ENCODE results near the gene CANT1. TPM values are rescaled to one million over a fixed set of nuclear protein-coding genes. Genes with fewer than 3 reads are reported as not detected.
"Not testable (repeated sequence)": the region's sequence is repeated elsewhere in the genome, so short reads cannot be mapped to it uniquely, and the experiment has no call there.

CANT1 gene
- polyA plus RNA-seq, 3 donors, result 39.7 to 52.9 (median 46.1) TPM

DNA sequence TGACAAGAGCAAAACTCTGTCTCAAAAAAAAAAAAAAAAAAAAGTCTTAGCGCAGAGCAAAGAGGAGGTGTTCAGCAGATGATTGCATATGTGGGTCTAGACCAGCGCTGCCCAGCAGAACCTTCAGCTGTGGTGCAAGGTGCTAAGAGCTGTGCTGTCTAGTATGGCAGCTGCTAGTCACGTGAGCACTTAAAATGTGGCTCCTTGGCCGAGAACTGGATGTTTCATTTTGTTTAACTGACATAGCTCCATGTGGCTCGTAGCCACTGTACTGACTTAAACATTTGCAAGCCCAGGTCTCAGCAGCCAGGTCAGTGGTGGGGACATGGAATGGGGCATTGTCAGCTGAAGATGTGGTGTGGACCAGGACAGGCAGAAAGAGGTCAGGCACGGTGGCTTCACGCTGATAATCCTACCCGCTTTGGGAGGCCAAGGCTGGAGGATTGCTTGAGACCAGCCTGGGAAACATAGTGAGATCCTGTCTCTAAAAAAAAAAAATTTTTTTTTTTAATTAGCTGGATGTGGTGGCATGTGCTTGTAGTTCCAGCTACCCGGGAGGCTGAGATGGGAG lies 23.6 kb upstream of the CANT1 start:
- no peak for DNase-seq (ENCODE audit: extremely low read depth in 1 of 11, low read depth in 9 of 11, low spot score in 4 of 11)

DNA sequence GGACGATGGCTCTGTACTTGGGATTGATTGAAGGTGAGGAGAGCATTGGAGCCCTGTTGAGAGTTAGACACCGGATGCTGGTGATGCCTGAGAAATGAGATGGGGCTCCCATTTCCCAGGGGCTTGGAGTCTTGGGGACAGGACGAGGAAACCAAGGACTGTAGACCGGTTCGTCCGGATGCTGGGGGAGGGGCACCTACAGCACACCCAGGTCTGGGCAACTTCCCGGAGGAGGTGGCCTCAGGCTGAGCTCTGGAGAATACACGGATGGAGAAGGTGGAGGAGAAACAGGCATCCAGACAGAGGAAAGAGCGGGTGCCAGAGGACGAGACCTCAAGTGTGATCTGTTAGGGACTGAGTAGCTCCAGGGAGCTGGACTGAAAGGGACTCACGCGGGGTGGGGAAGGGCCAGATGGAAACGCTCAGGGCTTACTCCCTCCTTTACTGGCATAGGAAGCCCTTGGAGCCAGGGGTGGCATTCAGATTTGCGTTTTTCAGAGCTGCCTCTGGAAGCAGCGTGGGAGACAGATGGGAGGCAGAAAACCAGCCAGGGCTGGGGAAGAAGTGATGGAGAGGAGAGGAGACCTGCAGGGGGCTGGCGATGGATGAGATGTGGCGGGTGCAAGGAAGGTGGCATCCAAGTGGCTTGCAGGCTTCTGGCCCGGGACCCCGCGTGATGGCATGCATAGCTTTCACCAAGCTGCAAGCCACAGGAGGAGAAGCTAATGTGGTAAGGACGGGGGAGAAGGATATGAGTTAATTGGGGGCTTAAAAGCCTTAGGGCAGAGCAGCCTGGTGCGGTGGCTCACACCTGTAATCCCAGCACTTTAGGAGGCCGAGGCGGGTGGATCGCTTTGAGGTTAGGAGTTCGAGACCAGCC lies 22.7 kb upstream of the CANT1 start:
- no peak for DNase-seq (ENCODE audit: extremely low read depth in 1 of 11, low read depth in 9 of 11, low spot score in 4 of 11)

DNA sequence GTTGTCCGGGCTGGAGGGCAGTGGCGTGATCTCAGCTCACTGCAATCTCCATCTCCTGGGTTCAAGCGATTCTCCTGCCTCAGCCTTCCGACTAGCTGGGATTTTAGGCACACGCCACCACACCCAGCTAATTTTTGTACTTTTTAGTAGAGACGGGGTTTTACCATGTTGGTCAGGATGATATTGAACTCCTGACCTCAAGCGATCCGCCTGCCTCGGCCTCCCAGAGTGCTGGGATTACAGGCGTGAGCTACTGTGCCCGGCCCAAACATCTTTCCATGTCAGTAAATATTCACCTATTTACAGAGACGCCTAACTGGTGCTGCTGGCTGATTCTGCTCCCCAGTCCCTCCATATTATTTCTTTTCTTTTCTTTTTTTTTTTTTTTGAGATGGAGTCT lies 21.1 kb upstream of the CANT1 start:
- not testable (repeated sequence) for DNase-seq (ENCODE audit: extremely low read depth in 1 of 11, low read depth in 9 of 11, low spot score in 4 of 11)

DNA sequence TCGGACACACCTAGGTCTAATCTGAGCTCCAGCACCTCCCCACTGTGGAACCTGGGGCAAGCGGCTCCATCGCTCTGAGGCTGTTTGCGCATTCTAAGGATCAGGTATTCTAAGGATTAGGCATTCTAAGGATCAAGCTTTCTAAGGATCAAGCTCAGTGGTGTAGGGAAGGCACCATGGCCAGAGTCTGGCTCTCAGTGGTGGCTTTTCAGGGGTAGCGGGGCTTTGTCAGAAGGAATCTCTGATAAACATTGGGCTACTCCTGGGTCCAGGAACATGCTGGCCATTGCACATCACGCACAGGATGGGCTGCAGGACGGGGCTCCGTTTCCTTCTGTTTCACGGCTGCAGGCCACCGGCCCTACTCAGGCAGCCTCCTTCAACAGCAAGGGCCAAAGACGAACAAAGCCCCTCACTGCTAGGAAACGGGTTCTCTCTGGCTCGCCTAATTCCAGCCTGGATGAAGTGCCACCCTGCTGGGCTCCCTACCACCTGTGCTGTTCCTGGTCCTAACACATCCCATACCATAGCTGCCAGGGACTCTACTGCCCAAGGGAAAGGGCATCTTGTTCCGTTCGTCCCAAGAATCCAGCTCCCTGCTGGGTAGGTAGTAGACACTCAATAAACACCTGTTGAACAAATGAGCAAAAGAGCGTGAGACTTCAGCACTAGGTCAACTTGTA lies 19.9 kb upstream of the CANT1 start:
- no peak for DNase-seq (ENCODE audit: extremely low read depth in 1 of 11, low read depth in 9 of 11, low spot score in 4 of 11)

DNA sequence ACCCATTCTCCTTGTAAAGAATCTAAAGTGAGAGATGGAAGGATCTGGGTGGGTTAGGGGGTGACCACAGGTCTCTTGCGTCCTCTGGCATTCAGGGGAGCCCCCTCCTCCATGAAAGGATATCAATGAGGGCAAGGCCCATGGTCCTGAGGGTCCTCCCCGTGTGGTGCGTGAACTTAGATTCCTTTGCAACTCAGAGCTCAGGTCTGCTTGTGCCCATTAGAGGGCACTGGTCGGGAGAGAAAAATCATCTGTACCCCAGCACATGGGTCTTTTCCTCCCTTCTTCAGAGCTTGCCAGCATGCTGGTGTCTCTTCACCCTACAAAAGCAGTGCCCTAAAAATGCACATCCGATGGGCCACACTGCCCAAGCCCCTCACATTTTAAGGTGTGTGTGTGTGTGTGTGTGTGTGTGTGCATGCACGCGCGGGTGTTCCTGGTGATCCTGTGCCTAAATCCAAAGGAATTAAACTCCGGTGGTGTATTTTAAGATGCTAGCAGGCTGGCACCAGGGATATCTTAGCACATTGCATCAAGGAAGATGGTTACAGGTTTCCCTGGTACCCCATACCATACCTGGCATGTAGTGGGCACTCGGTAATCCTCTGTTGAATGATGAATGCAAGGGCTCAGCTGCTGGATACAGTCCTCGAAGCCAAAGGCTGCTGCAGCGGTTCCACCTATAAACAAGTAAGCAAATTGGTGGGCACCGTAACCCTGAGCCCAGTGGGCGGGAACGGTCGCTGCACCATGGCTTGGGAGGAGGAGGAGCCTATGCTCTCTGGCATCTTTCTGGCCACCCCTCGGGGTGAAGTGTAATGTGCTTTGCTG lies 19.1 kb upstream of the CANT1 start:
- no peak for DNase-seq (ENCODE audit: extremely low read depth in 1 of 11, low read depth in 9 of 11, low spot score in 4 of 11)

DNA sequence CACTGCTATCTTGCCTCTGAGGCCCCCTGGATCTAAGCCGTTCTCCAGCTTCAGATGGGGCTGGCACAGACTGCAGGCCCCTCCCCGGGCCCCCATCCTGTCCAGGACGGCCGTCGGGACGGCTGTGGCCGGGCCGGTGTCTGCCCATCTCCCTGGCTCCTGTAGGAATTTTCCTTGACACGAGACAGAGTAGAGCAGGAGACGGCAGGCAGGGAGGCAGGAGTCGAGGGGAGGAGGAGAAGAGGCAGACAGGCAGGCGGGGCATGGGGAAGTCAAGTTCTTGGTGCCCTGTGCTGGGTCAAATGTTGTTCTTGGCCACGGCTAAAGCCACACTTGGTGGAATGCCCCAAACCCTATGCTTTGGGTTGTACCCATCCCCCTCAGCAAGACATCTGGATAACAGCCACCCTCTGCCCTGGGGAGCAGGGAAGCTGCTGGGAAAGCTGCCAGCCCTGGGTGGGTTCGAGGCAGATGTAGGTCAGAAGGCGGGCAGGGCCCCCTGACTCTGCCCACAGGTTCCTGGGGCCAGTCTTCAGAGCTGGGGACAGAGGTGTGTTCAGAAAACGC lies 18.4 kb upstream of the CANT1 start:
- DNase-seq (ENCODE audit: extremely low read depth in 1 of 11, low read depth in 9 of 11, low spot score in 4 of 11), result no peak

DNA sequence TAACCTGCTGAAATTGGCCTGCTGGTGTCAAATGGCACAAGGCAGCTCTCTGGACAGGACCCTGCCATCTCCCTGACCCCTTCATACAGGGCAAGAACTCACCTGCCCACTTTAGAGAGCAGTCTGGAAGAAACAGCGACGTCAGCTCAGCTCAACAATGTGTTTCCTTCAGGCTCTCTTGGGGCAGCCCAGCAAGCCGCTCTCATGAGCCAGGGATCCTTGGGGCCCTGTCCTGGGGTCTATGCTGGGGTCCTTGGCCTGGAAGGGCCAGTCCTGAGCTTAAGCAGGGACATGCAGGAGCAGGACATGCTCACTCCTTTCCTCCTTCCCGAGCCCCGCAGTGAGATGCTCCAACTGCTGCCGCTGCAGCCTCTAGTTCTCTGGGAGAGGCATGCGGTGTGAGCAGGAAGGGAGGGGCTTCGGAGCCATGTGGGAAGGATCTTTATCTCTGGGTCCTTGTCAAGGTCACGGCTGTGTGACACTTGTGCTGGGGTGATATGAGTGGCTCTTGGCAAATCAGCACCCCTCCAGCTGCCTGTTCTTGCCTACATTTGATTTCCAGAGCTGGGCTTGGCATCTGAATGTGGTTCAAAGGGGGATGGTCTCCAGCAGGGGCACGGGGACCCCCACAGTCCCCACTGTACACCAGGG lies 17.8 kb upstream of the CANT1 start:
- no peak for DNase-seq (ENCODE audit: extremely low read depth in 1 of 11, low read depth in 9 of 11, low spot score in 4 of 11)

DNA sequence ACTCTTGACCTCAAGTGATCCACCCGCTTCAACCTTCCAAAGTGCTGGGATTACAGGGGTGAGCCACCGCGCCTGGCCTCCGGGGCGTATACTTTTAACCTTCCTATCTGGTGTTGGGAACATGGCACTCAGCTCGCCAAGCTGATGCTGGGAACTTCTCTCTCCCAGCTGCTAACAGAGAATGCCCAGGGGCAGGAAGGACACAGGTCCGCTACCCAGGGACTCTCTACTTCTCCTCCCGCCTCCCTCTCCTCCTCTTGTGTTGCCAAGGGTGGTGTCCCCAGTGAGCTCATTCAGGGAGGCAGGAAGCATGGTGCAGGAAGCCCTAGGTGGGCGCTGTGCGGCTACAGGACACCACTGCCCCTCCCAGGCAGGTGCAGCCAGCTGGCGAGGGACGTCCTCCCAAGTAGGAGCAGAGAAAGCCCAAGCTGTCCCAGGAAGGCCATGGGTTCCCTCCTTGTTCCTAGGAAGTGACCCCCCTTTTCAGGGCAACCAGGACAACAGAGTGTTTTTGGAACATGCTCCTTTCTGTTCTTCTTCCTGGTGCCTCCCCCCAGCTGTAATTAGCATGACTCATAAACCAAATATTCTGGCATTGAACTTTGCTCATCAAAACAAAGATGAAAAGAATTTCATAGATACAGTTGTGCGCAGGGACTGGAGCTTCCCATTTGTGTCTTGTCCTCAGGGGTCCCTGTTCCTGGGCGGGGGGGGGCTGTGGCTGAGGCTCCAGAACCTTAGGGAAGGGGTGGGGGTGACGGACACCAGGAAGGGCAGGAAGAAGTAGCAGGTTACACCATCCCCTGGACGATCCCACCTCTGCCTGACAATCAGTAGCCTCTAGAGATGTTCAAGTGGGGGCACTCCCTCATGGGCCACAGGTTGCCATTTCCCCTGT lies 17.1 kb upstream of the CANT1 start:
- DNase-seq (ENCODE audit: extremely low read depth in 1 of 11, low read depth in 9 of 11, low spot score in 4 of 11), result no peak

DNA sequence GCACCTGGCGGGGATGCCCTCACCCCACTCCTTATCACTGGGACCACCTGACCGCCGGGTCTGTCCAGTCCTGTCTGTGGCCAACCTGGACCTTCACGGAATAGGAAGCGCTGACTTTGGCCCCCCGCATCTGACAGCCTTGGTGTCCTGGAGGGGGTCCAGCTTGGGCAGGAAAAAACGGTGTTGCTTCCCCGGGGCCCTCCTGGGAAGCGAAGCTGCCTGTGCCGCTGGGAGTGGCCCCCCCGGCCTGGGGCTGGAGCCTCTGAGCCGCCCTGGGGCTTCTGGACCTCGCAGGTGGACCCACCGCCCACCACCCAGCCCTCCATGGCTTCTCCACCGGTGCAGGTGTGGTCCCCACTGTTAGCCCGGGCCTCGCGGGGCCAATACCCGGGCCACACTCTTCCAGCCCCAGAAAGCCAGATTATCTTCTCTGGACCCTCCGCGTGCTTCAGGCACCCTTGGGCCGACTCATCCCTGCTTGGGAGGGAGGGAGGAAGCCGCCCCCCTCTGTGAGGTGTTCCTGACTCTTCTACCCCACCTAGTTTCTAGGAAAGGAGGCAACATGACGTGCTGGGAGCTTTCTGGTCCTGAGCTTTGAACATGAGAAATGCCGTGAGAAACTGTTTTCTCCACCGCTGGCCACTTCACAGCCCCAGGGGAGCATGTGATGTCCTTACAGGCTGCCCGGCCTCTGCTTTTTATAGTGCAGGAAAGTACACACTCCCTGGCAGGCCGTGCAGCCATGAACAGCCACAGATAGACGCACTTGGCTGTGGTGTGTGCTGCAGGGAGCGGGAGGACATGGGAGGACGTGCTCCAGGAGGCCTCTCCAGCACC lies 15.6 kb upstream of the CANT1 start:
- no peak for DNase-seq (ENCODE audit: extremely low read depth in 1 of 11, low read depth in 9 of 11, low spot score in 4 of 11)

DNA sequence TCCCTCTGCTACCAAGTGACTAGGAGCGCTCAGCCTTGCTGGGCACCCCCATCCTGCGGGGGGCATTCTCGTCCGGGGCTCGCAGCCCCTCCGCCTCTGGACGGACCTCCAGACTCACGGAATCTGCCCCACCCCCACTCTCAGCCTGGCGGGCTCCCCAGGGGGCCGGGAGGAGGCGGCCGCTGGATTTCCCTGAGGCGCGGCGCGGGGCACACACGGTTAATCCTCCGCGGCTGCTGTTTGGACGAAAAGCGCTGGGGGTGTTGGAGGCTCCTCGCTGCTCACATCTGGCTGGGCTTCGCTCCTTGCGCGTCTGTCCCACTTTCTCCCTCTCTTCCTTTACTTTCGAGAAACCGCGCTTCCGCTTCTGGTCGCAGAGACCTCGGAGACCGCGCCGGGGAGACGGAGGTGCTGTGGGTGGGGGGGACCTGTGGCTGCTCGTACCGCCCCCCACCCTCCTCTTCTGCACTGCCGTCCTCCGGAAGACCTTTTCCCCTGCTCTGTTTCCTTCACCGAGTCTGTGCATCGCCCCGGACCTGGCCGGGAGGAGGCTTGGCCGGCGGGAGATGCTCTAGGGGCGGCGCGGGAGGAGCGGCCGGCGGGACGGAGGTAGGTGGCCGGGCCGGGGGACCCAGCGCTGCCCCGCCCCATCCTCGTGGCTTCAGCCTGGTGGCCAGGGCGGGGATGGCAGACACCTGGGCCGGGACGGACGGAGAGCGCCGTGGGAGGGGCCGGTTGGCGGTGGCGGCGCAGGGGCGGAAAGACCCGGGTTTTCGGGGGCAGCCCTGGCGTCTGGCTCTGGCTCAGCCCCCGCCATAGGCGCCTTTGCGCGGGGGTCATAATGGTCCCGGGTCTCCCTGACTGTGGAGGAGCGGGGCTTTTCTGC lies 14.6 kb upstream of the CANT1 start, which contains the start of gene C1QTNF1:
Gene C1QTNF1 (plus strand): TSS at position 284 of the 886 bp plus-strand sequence. CDS start 19,800 bp downstream, outside the sequence.
- DNase-seq (ENCODE audit: extremely low read depth in 1 of 11, low read depth in 9 of 11, low spot score in 4 of 11), result peak in 4 of 11 donors; percentile 33 to 47 (median 37)

DNA sequence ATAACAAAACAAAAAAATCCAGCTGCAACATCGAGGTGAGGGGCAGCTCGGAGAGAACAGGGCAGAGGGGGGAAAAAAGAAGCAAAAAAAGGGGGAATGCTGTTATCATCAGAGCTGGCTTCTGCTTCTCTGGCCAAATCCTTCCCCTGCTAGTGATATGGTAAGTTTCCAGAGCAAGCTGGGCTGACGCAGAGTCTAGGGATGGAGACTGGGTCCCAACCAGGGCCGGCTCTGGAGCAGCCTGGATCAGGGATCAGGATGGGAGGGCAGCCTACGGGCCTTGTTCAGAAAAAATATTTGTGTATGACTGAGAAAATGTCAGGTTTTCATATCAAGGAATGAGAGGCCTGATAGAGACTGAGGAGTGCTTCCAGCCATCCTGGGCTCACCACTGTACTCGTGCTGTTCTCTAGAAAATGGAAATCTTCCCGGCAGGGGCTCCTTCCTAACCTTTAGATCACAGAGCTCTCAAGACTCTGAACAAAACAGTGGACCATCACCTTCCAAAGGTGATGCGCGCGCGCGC lies 13.7 kb upstream of the CANT1 start:
- DNase-seq (ENCODE audit: extremely low read depth in 1 of 11, low read depth in 9 of 11, low spot score in 4 of 11), result no peak

DNA sequence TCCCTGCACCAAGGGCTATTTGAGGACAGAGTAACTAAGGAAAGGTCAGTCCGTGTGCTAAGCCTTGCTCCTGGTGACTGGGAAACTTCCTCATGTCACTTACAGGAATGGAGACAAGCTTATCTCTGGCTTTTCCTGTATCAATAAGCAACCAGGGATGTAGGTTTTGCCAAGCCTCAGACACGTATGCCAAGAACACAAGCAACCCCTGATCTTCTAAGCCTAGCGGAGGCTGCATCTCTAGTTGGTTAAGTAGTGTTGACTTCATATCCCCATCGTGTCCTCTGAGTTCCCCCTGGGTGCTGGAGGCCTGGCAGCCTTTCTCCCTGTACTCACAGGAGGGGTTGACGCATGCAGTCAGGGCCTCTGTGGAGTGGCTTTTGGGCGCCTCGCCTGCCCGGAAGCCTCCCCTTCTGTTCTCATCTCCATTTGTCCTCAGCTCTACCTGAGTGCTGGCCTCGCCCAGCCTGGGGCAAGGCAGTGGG lies 13.0 kb upstream of the CANT1 start:
- DNase-seq (ENCODE audit: extremely low read depth in 1 of 11, low read depth in 9 of 11, low spot score in 4 of 11), result no peak

DNA sequence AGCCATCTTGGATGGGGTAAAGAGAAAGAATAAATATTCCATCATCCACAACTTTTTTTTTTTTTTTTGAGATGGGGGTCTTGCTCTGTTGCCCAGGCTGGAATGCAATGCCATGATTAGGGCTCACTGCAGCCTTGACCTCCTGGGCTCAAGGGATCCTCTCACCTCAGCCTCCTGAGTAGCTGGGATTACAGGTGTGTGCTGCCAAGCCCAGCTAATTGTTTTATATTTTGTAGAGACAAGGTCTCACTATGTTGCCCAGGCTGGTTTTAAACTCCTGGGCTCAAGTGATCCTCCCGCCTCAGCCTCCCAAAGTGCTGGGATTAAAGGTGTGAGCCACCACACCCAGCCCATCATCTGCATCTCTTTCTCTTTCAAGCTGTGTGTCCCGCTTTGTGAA lies 12.4 kb upstream of the CANT1 start:
- not testable (repeated sequence) for DNase-seq (ENCODE audit: extremely low read depth in 1 of 11, low read depth in 9 of 11, low spot score in 4 of 11)

DNA sequence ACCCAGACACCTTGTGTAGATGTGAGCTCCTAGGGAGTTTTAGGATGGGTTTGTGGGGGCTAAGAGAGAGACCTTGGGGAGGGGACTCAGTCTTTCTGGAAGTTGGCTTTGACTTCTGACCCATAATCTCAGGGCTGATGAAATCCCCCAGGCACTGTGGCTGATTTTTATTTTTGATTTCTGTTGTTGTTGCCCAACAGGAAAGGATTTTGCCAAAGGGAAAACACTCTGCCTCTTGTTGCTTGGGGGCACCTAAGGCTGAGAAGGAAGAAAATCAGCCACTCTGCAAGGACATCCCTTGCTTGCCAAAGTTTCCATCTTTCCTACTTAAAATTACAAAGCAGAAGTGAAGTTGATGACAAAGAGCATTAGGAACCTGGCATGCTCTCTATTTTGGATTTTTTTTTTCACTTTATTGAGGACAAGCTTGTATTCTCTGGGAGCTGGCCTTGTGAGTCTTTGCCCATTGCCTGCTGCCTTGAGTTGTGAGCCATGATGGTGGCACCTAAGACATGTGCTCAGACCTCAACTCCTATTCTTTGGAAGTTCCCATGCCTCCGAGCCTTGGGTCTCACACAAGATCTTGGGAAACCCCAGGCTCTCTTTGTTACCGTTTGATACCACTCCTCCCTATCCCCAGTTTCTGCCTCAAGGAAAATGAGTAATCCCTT lies 11.2 kb upstream of the CANT1 start:
- DNase-seq (ENCODE audit: extremely low read depth in 1 of 11, low read depth in 9 of 11, low spot score in 4 of 11), result no peak

Measured in renal cortex interstitium (tissue), 11 donors.